Endometrium (tissue), 2 donors: ENCODE results near the gene SGSM2.

Experiments
- FAIRE-seq: peaks from 2 replicates; lab custom pipeline; 2012; peaks lifted over from hg19 to GRCh38; lab: Jason Lieb, UNC
- donor health status: control.
- donor health status: control.

Gene SGSM2

GRCh38 chr17:2427215-2427614 is 89.9 kb downstream of the SGSM2 start:
- no peak for FAIRE-seq

- FAIRE-seq, result no peak
Measured at GRCh38 chr17:2427910-2428309, 90.6 kb downstream of the SGSM2 start.
